BJ (cell line): ENCODE measurements around the gene CORIN. TPM values are rescaled to one million over a fixed set of nuclear protein-coding genes. Genes with fewer than 3 reads are reported as not detected.
A peak's percentile ranks its signal among the peaks of the same experiment; 100 is the strongest.
"Not testable (repeated sequence)": the region's sequence is repeated elsewhere in the genome, so short reads cannot be mapped to it uniquely, and the experiment has no call there.

ENCODE experiments used
- CTCF ChIA-PET: fragments of 350-600 bp; formaldehyde crosslinking; extraction: SDS; loops from one replicate; lab custom pipeline; 2021; ENCODE audit warnings: antibody characterized with exemption, inconsistent platforms; lab: Yijun Ruan, JAX
- POLR2A ChIA-PET: fragments of 300-600 bp; sonication (Branson Sonifier 250); formaldehyde crosslinking; extraction: SDS; loops from one replicate; lab custom pipeline; 2021; ENCODE audit warnings: antibody characterized with exemption; lab: Charles Lee
- DNase-seq: peaks from one replicate; pipeline ENCODE4 v3.0.0-alpha.2; 2011; ENCODE audit warnings: low read depth
- H3K27me3 ChIP-seq: 2 replicates; pipeline ENCODE4 v1.6.0; 2011; ENCODE audit warnings: low read length; ENCODE audit not compliant: control insufficient read depth, insufficient read depth
- H3K36me3 ChIP-seq: 2 replicates; pipeline ENCODE4 v1.5.1; 2011; ENCODE audit warnings: low read length; ENCODE audit not compliant: control insufficient read depth, insufficient read depth
- H3K4me3 ChIP-seq: 2 replicates; pipeline ENCODE4 v1.5.1; 2011; ENCODE audit warnings: low read depth, mild to moderate bottlenecking, control low read depth, low read length
- polyA plus RNA-seq: library from polyadenylated mRNA; depleted of rRNA; stranded (reverse); fragments of >200 nt; gene quantifications from 2 replicates; pipeline ENCODE4 v1.2.3, GENCODE V29; 2011
- TF ChIP-seq, protein P1 (sequence below): IDR thresholded peaks from 2 replicates; pipeline ENCODE4 v1.5.1; 2011; ENCODE audit warnings: low read depth, mild to moderate bottlenecking, control low read depth, inconsistent platforms, low read length, moderate library complexity; ENCODE audit not compliant: insufficient read depth

CORIN gene
- polyA plus RNA-seq, 1 experiment: 22.1 TPM

DNA sequence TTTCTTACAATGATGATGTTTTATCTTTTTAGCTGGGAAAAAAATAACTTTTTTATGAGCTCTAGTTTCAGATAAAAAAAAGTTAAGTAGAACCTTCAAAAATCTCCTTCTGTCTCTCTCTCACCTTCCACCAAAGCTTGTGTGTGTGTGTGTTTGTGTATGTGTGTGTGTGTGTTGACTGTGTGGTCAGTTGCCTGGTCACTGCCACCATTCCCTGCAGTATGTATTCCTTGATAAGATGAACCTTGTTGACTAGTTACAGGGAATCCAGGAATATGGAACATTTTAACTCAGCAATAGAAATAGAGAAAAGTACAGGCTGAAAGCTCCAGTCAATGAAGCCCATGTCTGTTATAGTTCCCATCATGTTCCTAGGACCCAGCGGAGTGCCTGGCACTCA is 143.5 kb downstream of the CORIN start:
- H3K4me3 ChIP-seq: no peak overlapping the region
- no peaks in the 10 kb centered on the region; the same call in 1 of the 2 replicates for H3K27me3 ChIP-seq
- H3K36me3 ChIP-seq: no peaks in the 10 kb centered on the region
- ChIA-PET POLR2A (no interaction called here), CTCF (interaction anchor here (0.6 to 2.1 kb wide), 5 partner anchors 76 to 240 kb away, joined by 3 to 6 read pairs (median 3); no protein-coding TSS in a partner anchor)
- TF ChIP-seq, protein P1, sequence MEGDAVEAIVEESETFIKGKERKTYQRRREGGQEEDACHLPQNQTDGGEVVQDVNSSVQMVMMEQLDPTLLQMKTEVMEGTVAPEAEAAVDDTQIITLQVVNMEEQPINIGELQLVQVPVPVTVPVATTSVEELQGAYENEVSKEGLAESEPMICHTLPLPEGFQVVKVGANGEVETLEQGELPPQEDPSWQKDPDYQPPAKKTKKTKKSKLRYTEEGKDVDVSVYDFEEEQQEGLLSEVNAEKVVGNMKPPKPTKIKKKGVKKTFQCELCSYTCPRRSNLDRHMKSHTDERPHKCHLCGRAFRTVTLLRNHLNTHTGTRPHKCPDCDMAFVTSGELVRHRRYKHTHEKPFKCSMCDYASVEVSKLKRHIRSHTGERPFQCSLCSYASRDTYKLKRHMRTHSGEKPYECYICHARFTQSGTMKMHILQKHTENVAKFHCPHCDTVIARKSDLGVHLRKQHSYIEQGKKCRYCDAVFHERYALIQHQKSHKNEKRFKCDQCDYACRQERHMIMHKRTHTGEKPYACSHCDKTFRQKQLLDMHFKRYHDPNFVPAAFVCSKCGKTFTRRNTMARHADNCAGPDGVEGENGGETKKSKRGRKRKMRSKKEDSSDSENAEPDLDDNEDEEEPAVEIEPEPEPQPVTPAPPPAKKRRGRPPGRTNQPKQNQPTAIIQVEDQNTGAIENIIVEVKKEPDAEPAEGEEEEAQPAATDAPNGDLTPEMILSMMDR: no peak
- DNase-seq: no peak

DNA sequence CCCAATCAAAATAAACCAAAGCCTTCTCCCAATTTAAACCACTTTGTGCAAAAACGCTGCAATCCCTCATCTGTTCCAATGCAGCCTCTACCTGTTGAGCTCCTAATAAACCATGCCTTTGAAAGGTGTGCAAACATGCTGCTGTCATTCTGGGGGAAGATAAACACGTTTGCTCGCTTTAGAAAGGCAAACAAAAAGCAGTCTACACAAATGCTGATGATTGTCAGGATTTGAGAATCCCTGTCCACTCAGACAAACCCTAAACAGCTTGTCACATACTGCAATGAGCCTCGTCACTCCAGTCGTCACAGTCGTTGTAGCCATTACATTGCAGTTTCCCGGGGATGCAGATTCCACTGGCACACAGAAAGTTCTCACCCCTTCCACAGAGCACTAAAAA is 145.2 kb downstream of the CORIN start:
- Histone ChIP-seq H3K27me3 (no peaks in the 10 kb centered on the region; the same call in 1 of the 2 replicates), H3K4me3 (no peak overlapping the region), H3K36me3 (no peaks in the 10 kb centered on the region)
- CTCF ChIA-PET: interaction anchor here (0.6 to 0.7 kb wide), 2 partner anchors 125 to 208 kb away, joined by 3 to 6 read pairs; partner anchors contain the start of gene ATP10D
- DNase-seq: no peak
- TF ChIP-seq, protein P1: no peak
- POLR2A ChIA-PET: no interaction called here

DNA sequence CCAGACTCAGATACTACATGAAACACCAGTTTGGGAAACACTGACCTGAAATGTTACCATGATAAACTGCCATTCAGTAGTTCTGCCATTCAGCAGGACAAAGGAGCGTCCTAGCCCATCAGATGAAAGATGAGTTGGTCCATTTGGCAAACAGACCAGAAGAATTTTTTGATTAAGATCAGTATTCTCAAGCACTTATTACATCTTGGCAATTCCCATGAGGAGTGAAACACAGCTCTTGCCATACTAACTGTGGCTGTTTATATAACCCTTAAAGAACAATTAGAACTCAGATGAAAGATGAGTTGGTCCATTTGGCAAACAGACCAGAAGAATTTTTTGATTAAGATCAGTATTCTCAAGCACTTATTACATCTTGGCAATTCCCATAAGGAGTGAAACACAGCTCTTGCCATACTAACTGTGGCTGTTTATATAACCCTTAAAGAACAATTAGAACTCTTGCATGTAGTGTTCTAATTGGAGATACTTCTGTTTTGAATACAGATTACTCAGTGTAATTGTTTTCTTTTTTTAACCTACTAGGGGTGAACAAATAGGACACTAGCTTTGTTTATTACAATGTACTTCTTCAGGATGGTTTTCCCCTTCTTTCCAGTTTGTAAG is 146.0 kb downstream of the CORIN start:
- POLR2A ChIA-PET, H3K36me3 ChIP-seq, H3K27me3 ChIP-seq, H3K4me3 ChIP-seq, DNase-seq: not testable (repeated sequence)
- CTCF ChIA-PET: interaction anchor here (1.4 kb wide), 1 partner anchor 242 kb away, joined by 4 read pairs; no protein-coding TSS in a partner anchor

DNA sequence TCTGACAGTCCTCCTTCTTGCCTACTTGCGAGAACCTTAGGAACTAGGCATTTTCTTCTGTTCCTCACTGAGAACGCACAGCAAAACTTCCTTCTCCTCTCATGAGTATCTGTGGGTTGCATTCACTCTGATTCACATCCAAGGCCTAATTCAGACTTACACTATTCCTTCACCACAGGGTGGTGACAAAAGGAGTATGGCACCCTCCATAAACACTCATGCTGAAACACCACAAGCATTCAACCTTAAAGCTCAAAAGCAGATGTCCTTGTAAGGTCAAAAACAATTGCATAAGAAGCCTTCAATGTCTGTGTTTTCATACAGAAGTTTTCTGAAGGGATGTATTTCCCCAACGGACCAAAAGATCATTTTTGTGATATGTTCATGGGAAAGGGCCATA is 147.3 kb downstream of the CORIN start:
- POLR2A ChIA-PET: no interaction called here
- CTCF ChIA-PET: interaction anchor here (1.3 to 1.4 kb wide), 3 partner anchors 14 to 243 kb away, joined by 4 to 6 read pairs (median 6); no protein-coding TSS in a partner anchor
- Histone ChIP-seq H3K36me3 (no peaks in the 10 kb centered on the region), H3K27me3 (no peaks in the 10 kb centered on the region; the same call in 1 of the 2 replicates), H3K4me3 (no peak overlapping the region)
- TF ChIP-seq, protein P1: no peak
- no peak for DNase-seq

DNA sequence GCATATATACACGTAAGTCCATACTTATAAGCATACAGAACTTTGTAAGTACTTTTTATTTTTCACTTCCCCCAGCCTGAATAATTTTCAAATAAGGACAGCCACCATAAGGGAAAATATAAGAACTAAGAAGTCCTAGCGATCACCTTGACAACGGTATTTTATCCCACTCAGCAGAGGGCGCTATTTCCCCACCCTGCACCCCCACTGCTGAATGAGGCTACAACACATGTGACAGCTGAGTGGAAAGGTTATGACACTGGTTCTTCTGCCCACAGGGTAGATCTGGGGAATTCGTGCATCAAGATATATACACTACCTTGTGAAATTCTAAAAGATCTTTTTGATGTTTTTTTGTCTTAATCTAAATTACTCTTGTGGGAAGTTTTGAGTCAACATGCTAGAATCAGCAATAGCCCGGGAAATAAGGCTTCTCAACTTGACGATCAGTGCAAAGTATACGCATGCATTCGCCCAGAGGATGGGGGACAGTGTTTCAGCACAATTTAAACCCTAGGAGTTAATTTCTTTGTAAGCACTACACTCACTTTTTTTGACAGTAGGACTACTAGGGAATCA is 151.5 kb downstream of the CORIN start:
- no peak for DNase-seq
- Histone ChIP-seq H3K4me3 (no peak overlapping the region), H3K27me3 (peaks cover 1% of the 10 kb centered on the region), H3K36me3 (no peaks in the 10 kb centered on the region)
- TF ChIP-seq, protein P1: peak; percentile 72
- ChIA-PET CTCF (interaction anchor here (0.5 to 3.7 kb wide), 8 partner anchors 9 to 289 kb away, joined by 3 to 19 read pairs (median 6); no protein-coding TSS in a partner anchor), POLR2A (no interaction called here)
